ENCODE measurements around the gene PTGES3L. TPM values are rescaled to one million over a fixed set of nuclear protein-coding genes. Genes with fewer than 3 reads are reported as not detected.
"Not testable (repeated sequence)": the region's sequence is repeated elsewhere in the genome, so short reads cannot be mapped to it uniquely, and the experiment has no call there.

PTGES3L gene
- total RNA-seq, 1 donor from 2014 or later: 3.2 TPM

GRCh38 chr17:43014649-43015542, 35.0 kb upstream of the PTGES3L start:
- no peak for DNase-seq (ENCODE audit: extremely low read depth, low read depth, low spot score)

GRCh38 chr17:43014020-43014648, 34.3 kb upstream of the PTGES3L start:
- no peak for DNase-seq (ENCODE audit: extremely low read depth, low read depth, low spot score)

GRCh38 chr17:43013296-43013695, 33.4 kb upstream of the PTGES3L start:
- DNase-seq (ENCODE audit: extremely low read depth, low read depth, low spot score): no peak

- DNase-seq (ENCODE audit: extremely low read depth, low read depth, low spot score): no peak
Measured at GRCh38 chr17:43011728-43012472, 32.0 kb upstream of the PTGES3L start.

GRCh38 chr17:43010667-43011308, 30.9 kb upstream of the PTGES3L start:
- DNase-seq (ENCODE audit: extremely low read depth, low read depth, low spot score): no peak

- no peak for DNase-seq (ENCODE audit: extremely low read depth, low read depth, low spot score)
Measured at GRCh38 chr17:43006639-43007551, 27.0 kb upstream of the PTGES3L start, which contains the start of gene IFI35. Gene IFI35, plus strand, starts transcription at chr17:43006784. Its CDS starts 164 bp downstream, at chr17:43006948.

GRCh38 chr17:43003542-43004172, 23.8 kb upstream of the PTGES3L start:
- no peak for DNase-seq (ENCODE audit: extremely low read depth, low read depth, low spot score)

GRCh38 chr17:43000894-43001293, 21.0 kb upstream of the PTGES3L start:
- not testable (repeated sequence) for DNase-seq (ENCODE audit: extremely low read depth, low read depth, low spot score)

- no peak for DNase-seq (ENCODE audit: extremely low read depth, low read depth, low spot score)
Measured at GRCh38 chr17:42999003-42999525, 19.2 kb upstream of the PTGES3L start.

- peak; percentile 98 for DNase-seq (ENCODE audit: extremely low read depth, low read depth, low spot score)
Measured at GRCh38 chr17:42997984-42998938, 18.4 kb upstream of the PTGES3L start, which contains the start of gene RPL27. Gene RPL27, plus strand, starts transcription at chr17:42998419. Its CDS starts 332 bp downstream, at chr17:42998751.

GRCh38 chr17:42997390-42997983, 17.6 kb upstream of the PTGES3L start:
- no peak for DNase-seq (ENCODE audit: extremely low read depth, low read depth, low spot score)

GRCh38 chr17:42993913-42994312, 14.0 kb upstream of the PTGES3L start:
- DNase-seq (ENCODE audit: extremely low read depth, low read depth, low spot score): not testable (repeated sequence)

GRCh38 chr17:42992872-42993271, 13.0 kb upstream of the PTGES3L start:
- DNase-seq (ENCODE audit: extremely low read depth, low read depth, low spot score): no peak

- no peak for DNase-seq (ENCODE audit: extremely low read depth, low read depth, low spot score)
Measured at GRCh38 chr17:42991471-42991870, 11.6 kb upstream of the PTGES3L start.

- DNase-seq (ENCODE audit: extremely low read depth, low read depth, low spot score): no peak
Measured at GRCh38 chr17:42989726-42990652, 10.1 kb upstream of the PTGES3L start.

- no peak for DNase-seq (ENCODE audit: extremely low read depth, low read depth, low spot score)
Measured at GRCh38 chr17:42989141-42989540, 9.3 kb upstream of the PTGES3L start.

All from glomerular endothelial cell (primary cell).